Caco-2 (cell line): Measurements from ENCODE around the gene RANBP10. TPM values are rescaled to one million over a fixed set of nuclear protein-coding genes. Genes with fewer than 3 reads are reported as not detected.

ENCODE experiments used
- BruUV-seq: library from RNA; stranded (reverse); fragments of 400-500 nt; replicated peaks from 2 replicates; lab custom pipeline; 2021; lab: Mats Ljungman, UMichigan
- CTCF ChIA-PET: fragments of 300-600 bp; sonication (Branson Sonifier 250); formaldehyde crosslinking; loops from one replicate; lab custom pipeline; 2022; ENCODE audit warnings: antibody characterized with exemption; lab: Charles Lee
- POLR2A ChIA-PET: fragments of 300-600 bp; sonication (Branson Sonifier 250); formaldehyde crosslinking; loops from one replicate; lab custom pipeline; 2022; ENCODE audit warnings: antibody characterized with exemption; lab: Charles Lee
- DNase-seq, 2 experiments: peaks; one replicate each; pipeline versions ENCODE4 v3.0.0 to v3.0.0-alpha.2; 2020 to 2022
- H3K27me3 ChIP-seq: replicated peaks from 2 replicates; pipeline ENCODE4 v1.6.0; 2011; ENCODE audit warnings: low read length; ENCODE audit not compliant: control insufficient read depth, insufficient read depth
- H3K36me3 ChIP-seq: 2 replicates; pipeline ENCODE4 v1.5.1; 2011; ENCODE audit warnings: low read length; ENCODE audit not compliant: control insufficient read depth, insufficient read depth
- H3K4me1 ChIP-seq: fragments of 250-450 bp; sonication (Bioruptor Pico); 2 replicates; pipeline ENCODE4 v1.5.1; 2020; ENCODE audit warnings: mild to moderate bottlenecking
- H3K4me3 ChIP-seq: 2 replicates; pipeline ENCODE4 v1.5.1; 2011; ENCODE audit warnings: low read depth, mild to moderate bottlenecking, control low read depth, low read length
- H3K9me3 ChIP-seq: fragments of 250-450 bp; sonication (Bioruptor Pico); 2 replicates; pipeline ENCODE4 v1.5.1; 2020; ENCODE audit warnings: mild to moderate bottlenecking, moderate library complexity
- H3K27ac Mint-ChIP-seq: one replicate; pipeline ENCODE4 v1.8.0; 2022; ENCODE audit warnings: mixed read lengths; ENCODE audit not compliant: unreplicated experiment
- H3K27me3 Mint-ChIP-seq: one replicate; pipeline ENCODE4 v1.8.0; 2022; ENCODE audit warnings: mixed read lengths; ENCODE audit not compliant: insufficient read depth, unreplicated experiment
- H3K36me3 Mint-ChIP-seq: one replicate; pipeline ENCODE4 v1.8.0; 2022; ENCODE audit warnings: mild to moderate bottlenecking, mixed read lengths; ENCODE audit not compliant: insufficient read depth, unreplicated experiment
- H3K4me1 Mint-ChIP-seq: one replicate; pipeline ENCODE4 v1.8.0; 2022; ENCODE audit warnings: low read depth, mixed read lengths; ENCODE audit not compliant: unreplicated experiment
- H3K4me3 Mint-ChIP-seq: one replicate; pipeline ENCODE4 v1.8.0; 2022; ENCODE audit warnings: mild to moderate bottlenecking, moderate library complexity, mixed read lengths; ENCODE audit not compliant: unreplicated experiment
- H3K9me3 Mint-ChIP-seq: one replicate; pipeline ENCODE4 v1.8.0; 2022; ENCODE audit warnings: mixed read lengths; ENCODE audit not compliant: unreplicated experiment
- CTCF ChIP-seq, 2 experiments: fragments of 200-600 bp in 1 of 2; IDR thresholded peaks; 1 replicate in 1 of 2; 2 replicates in 1 of 2; pipeline versions ENCODE4 v1.5.1 to v1.8.0; 2011 to 2022; ENCODE audit warnings: antibody characterized with exemption in 1 of 2, control low read depth in 1 of 2, inconsistent platforms in 1 of 2, low read depth in 1 of 2, low read length in 1 of 2, mild to moderate bottlenecking in 1 of 2, moderate library complexity in 1 of 2; ENCODE audit not compliant: insufficient read depth in 1 of 2, severe bottlenecking in 1 of 2, unreplicated experiment in 1 of 2
- intact Hi-C: fragments of 100-400 bp; cut with micrococcal nuclease; formaldehyde crosslinking; loops from one replicate; pipeline ENCODE4 v1.10.0; 2022; ENCODE audit not compliant: unreplicated experiment
- total RNA-seq: library from RNA; stranded (reverse); gene quantifications from 2 replicates; pipeline ENCODE4 v1.2.3, GENCODE V29; 2022

Gene RANBP10
- total RNA-seq, 1 experiment from 2014 or later, result 21.8 TPM

- peaks cover 4% of the 10 kb centered on the region for H3K36me3 Mint-ChIP-seq
- H3K4me1 Mint-ChIP-seq, result no peaks in the 10 kb centered on the region
- TF ChIP-seq CTCF (IDR thresholded peaks at IDR 0.05; ENCODE audit: insufficient read depth in 1 of 2, low read depth in 1 of 2, low read length in 1 of 2, severe bottlenecking in 1 of 2, unreplicated experiment in 1 of 2), result no peak
Measured at GRCh38 chr16:67707790-67708189, 98.6 kb downstream of the RANBP10 start.

GRCh38 chr16:67707210-67707609, 99.2 kb downstream of the RANBP10 start:
- Mint-ChIP-seq H3K27me3 (no peaks in the 10 kb centered on the region), H3K4me3 (no peak overlapping the region), H3K9me3 (no peaks in the 10 kb centered on the region), H3K27ac (no peak overlapping the region), H3K36me3 (peaks cover 4% of the 10 kb centered on the region), H3K4me1 (no peaks in the 10 kb centered on the region)
- Histone ChIP-seq H3K27me3 (no peaks in the 10 kb centered on the region), H3K4me3 (no peak overlapping the region), H3K36me3 (no peaks in the 10 kb centered on the region), H3K9me3 (no peaks in the 10 kb centered on the region), H3K4me1 (no peaks in the 10 kb centered on the region)
- TF ChIP-seq CTCF (IDR thresholded peaks at IDR 0.05; ENCODE audit: insufficient read depth in 1 of 2, low read depth in 1 of 2, low read length in 1 of 2, severe bottlenecking in 1 of 2, unreplicated experiment in 1 of 2), result no peak
- ChIA-PET CTCF (no interaction called here), POLR2A (no interaction called here)
- BruUV-seq, result no TSS peak
- DNase-seq, result no peak
- intact Hi-C loops, result no loop called here

More at GRCh38 chr16:67707790-67708189, 98.6 kb downstream of the RANBP10 start:
- Mint-ChIP-seq H3K27me3 (no peaks in the 10 kb centered on the region), H3K27ac (no peak overlapping the region), H3K4me3 (no peak overlapping the region), H3K9me3 (no peaks in the 10 kb centered on the region)
- Histone ChIP-seq H3K36me3 (no peaks in the 10 kb centered on the region), H3K4me1 (no peaks in the 10 kb centered on the region), H3K27me3 (no peaks in the 10 kb centered on the region), H3K4me3 (no peak overlapping the region), H3K9me3 (no peaks in the 10 kb centered on the region)
- POLR2A ChIA-PET, result no interaction called here
- intact Hi-C loops, result no loop called here
- CTCF ChIA-PET, result no interaction called here
- DNase-seq, result no peak
- no TSS peak for BruUV-seq

- no TSS peak for BruUV-seq
- ChIA-PET CTCF (no interaction called here), POLR2A (no interaction called here)
- Histone ChIP-seq H3K27me3 (no peaks in the 10 kb centered on the region), H3K9me3 (peaks cover 9% of the 10 kb centered on the region), H3K4me1 (no peaks in the 10 kb centered on the region), H3K36me3 (no peaks in the 10 kb centered on the region; the same call in 1 of the 2 replicates), H3K4me3 (no peak overlapping the region)
- H3K9me3 Mint-ChIP-seq, result peaks cover under 1% of the 10 kb centered on the region
- H3K27me3 Mint-ChIP-seq, result no peaks in the 10 kb centered on the region
- H3K4me1 Mint-ChIP-seq, result no peaks in the 10 kb centered on the region
- H3K27ac Mint-ChIP-seq, result no peak overlapping the region
- H3K36me3 Mint-ChIP-seq, result no peaks in the 10 kb centered on the region
- no peak overlapping the region for H3K4me3 Mint-ChIP-seq
- intact Hi-C loops, result no loop called here
- DNase-seq, result no peak
- no peak for TF ChIP-seq CTCF (IDR thresholded peaks at IDR 0.05; ENCODE audit: insufficient read depth in 1 of 2, low read depth in 1 of 2, low read length in 1 of 2, severe bottlenecking in 1 of 2, unreplicated experiment in 1 of 2)
Measured at GRCh38 chr16:67704110-67704509, 102.2 kb downstream of the RANBP10 start.
